ENCODE results near the gene ARID4B. TPM values are rescaled to one million over a fixed set of nuclear protein-coding genes. Genes with fewer than 3 reads are reported as not detected.
"Not testable (repeated sequence)": the region's sequence is repeated elsewhere in the genome, so short reads cannot be mapped to it uniquely, and the experiment has no call there.

ARID4B gene
- total RNA-seq, 1 experiment from 2014 or later: 16.8 TPM

DNA sequence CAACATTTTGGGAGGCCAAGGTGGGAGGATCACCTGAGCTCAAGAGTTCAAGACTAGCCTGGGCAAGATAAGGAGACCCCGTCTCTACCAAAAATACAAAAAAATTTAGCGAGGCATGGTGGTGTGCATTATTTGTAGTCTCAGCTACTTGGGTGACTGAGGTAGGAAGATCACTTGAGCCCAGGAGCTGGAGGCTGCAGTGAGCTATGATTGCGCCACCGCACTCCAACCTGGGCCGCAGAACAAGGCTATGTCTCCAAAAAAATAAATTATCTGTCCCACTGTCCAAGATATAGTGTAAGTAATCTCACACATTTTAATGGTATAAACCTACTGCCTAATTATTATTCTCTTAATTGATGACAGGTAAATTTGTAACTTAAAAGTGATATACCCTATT, 12.8 kb downstream of the ARID4B start:
- no peak overlapping the region for H3K4me3 ChIP-seq (ENCODE audit: low read length)
- POLR2A ChIA-PET (ENCODE audit: unreplicated experiment): no interaction called here
- intact Hi-C loops (cut with micrococcal nuclease): no loop called here
- TF ChIP-seq EZH2 (IDR thresholded peaks at IDR 0.05; ENCODE audit: low read length, unreplicated experiment) (no peak), EZH2phosphoT487 (IDR thresholded peaks at IDR 0.05; ENCODE audit: borderline replicate concordance, low read length) (no peak)
- TF ChIP-seq, protein P1, sequence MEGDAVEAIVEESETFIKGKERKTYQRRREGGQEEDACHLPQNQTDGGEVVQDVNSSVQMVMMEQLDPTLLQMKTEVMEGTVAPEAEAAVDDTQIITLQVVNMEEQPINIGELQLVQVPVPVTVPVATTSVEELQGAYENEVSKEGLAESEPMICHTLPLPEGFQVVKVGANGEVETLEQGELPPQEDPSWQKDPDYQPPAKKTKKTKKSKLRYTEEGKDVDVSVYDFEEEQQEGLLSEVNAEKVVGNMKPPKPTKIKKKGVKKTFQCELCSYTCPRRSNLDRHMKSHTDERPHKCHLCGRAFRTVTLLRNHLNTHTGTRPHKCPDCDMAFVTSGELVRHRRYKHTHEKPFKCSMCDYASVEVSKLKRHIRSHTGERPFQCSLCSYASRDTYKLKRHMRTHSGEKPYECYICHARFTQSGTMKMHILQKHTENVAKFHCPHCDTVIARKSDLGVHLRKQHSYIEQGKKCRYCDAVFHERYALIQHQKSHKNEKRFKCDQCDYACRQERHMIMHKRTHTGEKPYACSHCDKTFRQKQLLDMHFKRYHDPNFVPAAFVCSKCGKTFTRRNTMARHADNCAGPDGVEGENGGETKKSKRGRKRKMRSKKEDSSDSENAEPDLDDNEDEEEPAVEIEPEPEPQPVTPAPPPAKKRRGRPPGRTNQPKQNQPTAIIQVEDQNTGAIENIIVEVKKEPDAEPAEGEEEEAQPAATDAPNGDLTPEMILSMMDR (conservative IDR thresholded peaks at IDR 0.05; ENCODE audit: low read depth, low read length): no peak
- H3K9me2 ChIP-seq (replicated peaks; ENCODE audit: low read length): no peaks in the 10 kb centered on the region
- peaks cover 91% of the 10 kb centered on the region for H3K79me2 ChIP-seq (ENCODE audit: low read length)
- no peaks in the 10 kb centered on the region for H3K27me3 ChIP-seq (ENCODE audit: low read length)
- H3F3A ChIP-seq (ENCODE audit: low read length, unreplicated experiment): no peaks in the 10 kb centered on the region
- no peak overlapping the region for H2AFZ ChIP-seq (ENCODE audit: low read length)
- no peak overlapping the region for H3K27ac ChIP-seq (ENCODE audit: low read length)
- no peaks in the 10 kb centered on the region for H3K9me3 ChIP-seq (ENCODE audit: low read length)
- CTCF ChIA-PET: no interaction called here
- H3K9ac ChIP-seq (ENCODE audit: low read length): no peak overlapping the region
- H3K4me2 ChIP-seq (ENCODE audit: low read length): no peak overlapping the region
- DNase-seq: no peak
- no peaks in the 10 kb centered on the region for H3K4me1 ChIP-seq (ENCODE audit: insufficient read depth, low read length)
- BruUV-seq (replicated peaks): no TSS peak
- no peak for ATAC-seq
- no peaks in the 10 kb centered on the region for H3K36me3 ChIP-seq (ENCODE audit: low read depth, low read length)
- 0 out of 2 replicates have a peak, but pooled peaks cover 11% of the 10 kb centered on the region for H4K20me1 ChIP-seq (ENCODE audit: low read length)

- Histone ChIP-seq H3K4me1 (ENCODE audit: insufficient read depth, low read length) (no peaks in the 10 kb centered on the region), H3K36me3 (ENCODE audit: low read depth, low read length) (no peaks in the 10 kb centered on the region), H3K9me3 (ENCODE audit: low read length) (no peaks in the 10 kb centered on the region), H3K27me3 (ENCODE audit: low read length) (no peaks in the 10 kb centered on the region), H3K79me2 (ENCODE audit: low read length) (peaks cover 87% of the 10 kb centered on the region), H3K9ac (ENCODE audit: low read length) (no peak overlapping the region), H3F3A (ENCODE audit: low read length, unreplicated experiment) (no peaks in the 10 kb centered on the region), H3K9me2 (replicated peaks; ENCODE audit: low read length) (no peaks in the 10 kb centered on the region), H3K4me2 (ENCODE audit: low read length) (no peak overlapping the region), H2AFZ (ENCODE audit: low read length) (no peak overlapping the region), H3K27ac (ENCODE audit: low read length) (no peak overlapping the region), H4K20me1 (ENCODE audit: low read length) (0 out of 2 replicates have a peak, but pooled peaks cover 11% of the 10 kb centered on the region), H3K4me3 (ENCODE audit: low read length) (no peak overlapping the region)
- no TSS peak for BruUV-seq (replicated peaks)
- ChIA-PET POLR2A (ENCODE audit: unreplicated experiment) (no interaction called here), CTCF (interaction anchor here (0.6 kb wide), 1 partner anchor 101 kb away, joined by 5 read pairs; no protein-coding TSS in a partner anchor)
- DNase-seq: no peak
- intact Hi-C loops (cut with micrococcal nuclease): loop anchor here (5.0 kb wide), 1 partner anchor 62 kb away; no protein-coding TSS in a partner anchor
- TF ChIP-seq EZH2 (IDR thresholded peaks at IDR 0.05; ENCODE audit: low read length, unreplicated experiment) (no peak), EZH2phosphoT487 (IDR thresholded peaks at IDR 0.05; ENCODE audit: borderline replicate concordance, low read length) (no peak)
- TF ChIP-seq, protein P1 (conservative IDR thresholded peaks at IDR 0.05; ENCODE audit: low read depth, low read length): no peak
- peak; percentile 53 for ATAC-seq
Observed at GRCh38 chr1:235313931-235314678, 13.9 kb downstream of the ARID4B start.

- ATAC-seq (no peak), DNase-seq (no peak)
- no peak overlapping the region for H3K4me3 ChIP-seq (ENCODE audit: low read length)
- H3K79me2 ChIP-seq (ENCODE audit: low read length): peaks cover 78% of the 10 kb centered on the region
- H3K9me2 ChIP-seq (replicated peaks; ENCODE audit: low read length): no peaks in the 10 kb centered on the region
- H3K4me2 ChIP-seq (ENCODE audit: low read length): no peak overlapping the region
- ChIA-PET CTCF (no interaction called here), POLR2A (ENCODE audit: unreplicated experiment) (no interaction called here)
- 0 out of 2 replicates have a peak, but pooled peaks cover 11% of the 10 kb centered on the region for H4K20me1 ChIP-seq (ENCODE audit: low read length)
- no peaks in the 10 kb centered on the region for H3K4me1 ChIP-seq (ENCODE audit: insufficient read depth, low read length)
- intact Hi-C loops (cut with micrococcal nuclease): loop anchor here (5.0 kb wide), 1 partner anchor 61 kb away; no protein-coding TSS in a partner anchor
- no peak overlapping the region for H2AFZ ChIP-seq (ENCODE audit: low read length)
- TF ChIP-seq EZH2 (IDR thresholded peaks at IDR 0.05; ENCODE audit: low read length, unreplicated experiment) (no peak), EZH2phosphoT487 (IDR thresholded peaks at IDR 0.05; ENCODE audit: borderline replicate concordance, low read length) (no peak)
- TF ChIP-seq, protein P1 (conservative IDR thresholded peaks at IDR 0.05; ENCODE audit: low read depth, low read length): no peak
- H3K27ac ChIP-seq (ENCODE audit: low read length): no peak overlapping the region
- no peak overlapping the region for H3K9ac ChIP-seq (ENCODE audit: low read length)
- no TSS peak for BruUV-seq (replicated peaks)
- no peaks in the 10 kb centered on the region for H3K36me3 ChIP-seq (ENCODE audit: low read depth, low read length)
- H3F3A ChIP-seq (ENCODE audit: low read length, unreplicated experiment): no peaks in the 10 kb centered on the region
- H3K9me3 ChIP-seq (ENCODE audit: low read length): no peaks in the 10 kb centered on the region
- no peaks in the 10 kb centered on the region for H3K27me3 ChIP-seq (ENCODE audit: low read length)
Observed at GRCh38 chr1:235313262-235313661, 14.7 kb downstream of the ARID4B start.

GRCh38 chr1:235309206-235309605, 18.8 kb downstream of the ARID4B start:
- H3K9me2 ChIP-seq (replicated peaks; ENCODE audit: low read length); ATAC-seq; BruUV-seq (replicated peaks); H3K9me3 ChIP-seq (ENCODE audit: low read length); intact Hi-C loops (cut with micrococcal nuclease); H2AFZ ChIP-seq (ENCODE audit: low read length); DNase-seq; H3K4me2 ChIP-seq (ENCODE audit: low read length); H3K9ac ChIP-seq (ENCODE audit: low read length); H3K4me1 ChIP-seq (ENCODE audit: insufficient read depth, low read length); H3F3A ChIP-seq (ENCODE audit: low read length, unreplicated experiment); H3K4me3 ChIP-seq (ENCODE audit: low read length); CTCF ChIA-PET; H3K36me3 ChIP-seq (ENCODE audit: low read depth, low read length); POLR2A ChIA-PET (ENCODE audit: unreplicated experiment); H3K27me3 ChIP-seq (ENCODE audit: low read length); H4K20me1 ChIP-seq (ENCODE audit: low read length); H3K27ac ChIP-seq (ENCODE audit: low read length): not testable (repeated sequence)
- peaks cover 79% of the 10 kb centered on the region for H3K79me2 ChIP-seq (ENCODE audit: low read length)
